CD4-positive, alpha-beta T cell treated with Interleukin-6 for 4 hours (primary cell): Measurements from ENCODE around the gene USP38.
"Not testable (repeated sequence)": the region's sequence is repeated elsewhere in the genome, so short reads cannot be mapped to it uniquely, and the experiment has no call there.

Experiments used
- DNase-seq: peaks from one replicate; pipeline ENCODE4 v3.0.0-alpha.2; 2020; ENCODE audit warnings: mixed read lengths

The USP38 gene, protein sequence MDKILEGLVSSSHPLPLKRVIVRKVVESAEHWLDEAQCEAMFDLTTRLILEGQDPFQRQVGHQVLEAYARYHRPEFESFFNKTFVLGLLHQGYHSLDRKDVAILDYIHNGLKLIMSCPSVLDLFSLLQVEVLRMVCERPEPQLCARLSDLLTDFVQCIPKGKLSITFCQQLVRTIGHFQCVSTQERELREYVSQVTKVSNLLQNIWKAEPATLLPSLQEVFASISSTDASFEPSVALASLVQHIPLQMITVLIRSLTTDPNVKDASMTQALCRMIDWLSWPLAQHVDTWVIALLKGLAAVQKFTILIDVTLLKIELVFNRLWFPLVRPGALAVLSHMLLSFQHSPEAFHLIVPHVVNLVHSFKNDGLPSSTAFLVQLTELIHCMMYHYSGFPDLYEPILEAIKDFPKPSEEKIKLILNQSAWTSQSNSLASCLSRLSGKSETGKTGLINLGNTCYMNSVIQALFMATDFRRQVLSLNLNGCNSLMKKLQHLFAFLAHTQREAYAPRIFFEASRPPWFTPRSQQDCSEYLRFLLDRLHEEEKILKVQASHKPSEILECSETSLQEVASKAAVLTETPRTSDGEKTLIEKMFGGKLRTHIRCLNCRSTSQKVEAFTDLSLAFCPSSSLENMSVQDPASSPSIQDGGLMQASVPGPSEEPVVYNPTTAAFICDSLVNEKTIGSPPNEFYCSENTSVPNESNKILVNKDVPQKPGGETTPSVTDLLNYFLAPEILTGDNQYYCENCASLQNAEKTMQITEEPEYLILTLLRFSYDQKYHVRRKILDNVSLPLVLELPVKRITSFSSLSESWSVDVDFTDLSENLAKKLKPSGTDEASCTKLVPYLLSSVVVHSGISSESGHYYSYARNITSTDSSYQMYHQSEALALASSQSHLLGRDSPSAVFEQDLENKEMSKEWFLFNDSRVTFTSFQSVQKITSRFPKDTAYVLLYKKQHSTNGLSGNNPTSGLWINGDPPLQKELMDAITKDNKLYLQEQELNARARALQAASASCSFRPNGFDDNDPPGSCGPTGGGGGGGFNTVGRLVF

DNA sequence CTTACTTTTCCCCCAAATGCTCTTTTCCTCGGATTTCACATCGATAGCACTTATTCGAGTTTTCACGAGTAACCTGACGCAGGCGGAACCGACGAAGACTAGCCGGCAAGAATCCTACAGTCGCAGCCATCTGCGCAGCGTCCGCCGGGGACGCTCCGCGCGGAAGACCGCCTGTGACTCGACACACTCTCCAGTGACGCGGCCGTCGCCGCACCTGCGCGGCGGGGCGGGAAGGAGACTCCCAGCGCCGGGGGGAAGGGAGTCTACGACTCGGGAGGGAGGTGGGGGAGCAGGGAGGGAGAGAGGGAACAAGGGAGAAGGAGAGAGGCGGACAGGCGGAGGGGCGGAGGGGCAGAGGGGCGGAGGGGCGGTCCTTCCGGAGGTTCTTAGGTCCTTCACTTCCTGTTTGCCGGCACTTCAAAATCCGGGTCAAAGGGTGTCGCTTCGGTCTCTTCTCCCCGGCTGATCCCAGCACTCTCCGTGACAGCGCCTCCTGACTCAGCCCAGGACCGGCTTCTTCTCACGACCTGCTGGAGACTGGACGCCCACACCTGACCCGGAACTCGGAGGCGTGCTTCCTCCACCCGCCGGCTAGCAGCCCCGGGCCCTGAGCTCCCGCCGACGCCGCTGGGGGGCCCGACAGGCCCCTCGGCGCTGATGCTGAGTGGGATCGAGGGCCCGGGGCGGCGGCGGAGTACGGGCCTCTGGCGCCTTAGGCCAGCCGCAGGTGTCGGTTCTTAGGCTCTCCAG, at the start of gene USP38:
Gene USP38 (plus strand): TSS at position 415 of the 750 bp plus-strand sequence. CDS start 534 bp downstream, outside the sequence.
- DNase-seq, result peak; percentile 89

DNA sequence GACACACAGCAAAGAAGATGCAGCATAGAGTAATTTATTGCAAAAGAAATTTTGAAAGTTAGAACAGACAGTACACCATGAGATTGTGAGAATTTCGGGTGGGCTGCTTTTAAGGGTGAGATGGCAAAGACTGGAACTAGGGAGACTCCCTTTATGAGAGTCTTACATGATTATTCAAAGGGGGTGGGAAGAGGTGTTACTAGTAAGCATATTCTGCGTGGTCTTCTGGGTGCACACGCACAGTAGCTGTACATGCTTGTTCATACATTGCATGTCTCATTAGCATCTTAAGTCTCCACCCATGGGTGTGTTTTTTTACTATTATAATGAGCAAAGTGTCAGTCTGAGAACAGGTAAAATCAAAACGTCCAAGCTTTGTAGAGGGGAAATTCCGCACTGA, 49.4 kb upstream of the USP38 start:
- no peak for DNase-seq

GRCh38 chr4:143140696-143141095, 44.0 kb upstream of the USP38 start:
- no peak for DNase-seq

GRCh38 chr4:143148521-143148920, 36.2 kb upstream of the USP38 start:
- no peak for DNase-seq

GRCh38 chr4:143156853-143157252, 27.9 kb upstream of the USP38 start:
- no peak for DNase-seq

- no peak for DNase-seq
These were observed 21.1 kb upstream of the USP38 start for GRCh38 chr4:143163614-143164013.

- not testable (repeated sequence) for DNase-seq
These were observed 18.0 kb upstream of the USP38 start for GRCh38 chr4:143166722-143167121.

GRCh38 chr4:143178923-143179322, 5.8 kb upstream of the USP38 start:
- no peak for DNase-seq

DNA sequence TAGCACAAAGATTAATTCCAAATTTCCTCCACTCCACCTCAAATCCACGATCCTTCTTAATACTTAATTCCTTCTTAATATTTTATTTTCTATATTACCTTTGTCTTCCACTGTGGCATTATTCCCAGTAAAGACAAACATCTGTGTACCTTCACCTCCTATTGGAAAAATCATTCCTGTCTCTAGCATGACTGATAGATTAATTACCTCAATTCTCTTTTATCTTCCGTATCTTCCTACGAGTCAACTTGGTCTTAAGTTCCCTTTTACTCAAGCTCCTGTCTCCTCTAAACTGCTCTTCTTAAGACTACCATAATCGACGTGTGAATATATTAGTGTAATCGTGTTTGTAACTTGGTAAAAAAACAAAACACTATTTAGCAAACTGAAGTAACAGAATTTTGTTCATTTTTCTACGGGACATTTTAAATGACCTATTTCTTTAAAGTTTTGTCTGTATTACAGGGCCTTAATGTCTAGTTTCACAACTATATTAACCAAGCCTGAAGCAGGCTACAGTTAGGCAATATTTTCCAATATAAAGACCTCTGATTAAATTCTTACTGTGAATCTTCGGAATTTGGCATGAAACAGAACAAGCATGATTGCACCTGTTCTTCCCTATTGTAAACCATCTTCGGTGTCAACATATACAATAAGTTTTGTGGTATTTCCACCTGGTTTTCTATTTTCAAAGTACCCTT, 1.1 kb upstream of the USP38 start:
- DNase-seq, result no peak

- DNase-seq, result no peak
These were observed 557 bp upstream of the USP38 start for GRCh38 chr4:143184217-143184502.

- DNase-seq, result no peak
These were observed 763 bp downstream of the USP38 start for GRCh38 chr4:143185253-143186107.

DNA sequence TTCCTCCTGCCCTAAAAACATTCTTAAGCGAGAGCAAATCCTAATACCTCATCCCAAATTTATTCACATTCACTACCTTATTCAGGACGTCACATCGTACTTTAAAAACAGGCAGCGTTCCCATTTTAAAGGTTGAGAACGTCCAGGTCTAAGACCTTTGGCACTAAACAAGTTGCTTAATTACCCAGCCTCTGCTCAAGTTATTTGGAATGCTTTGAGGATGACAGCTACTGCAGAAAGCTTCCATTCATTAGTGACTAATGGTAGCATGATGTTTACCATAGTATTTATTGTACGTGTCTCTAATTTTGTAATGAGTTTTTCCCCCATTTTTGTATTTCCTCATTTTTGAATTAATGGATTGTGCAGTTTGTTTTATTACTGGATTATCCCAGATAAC, 1.5 kb downstream of the USP38 start:
- no peak for DNase-seq

GRCh38 chr4:143186649-143187048, 1.9 kb downstream of the USP38 start:
- no peak for DNase-seq

GRCh38 chr4:143188136-143189088, 3.7 kb downstream of the USP38 start:
- no peak for DNase-seq

DNA sequence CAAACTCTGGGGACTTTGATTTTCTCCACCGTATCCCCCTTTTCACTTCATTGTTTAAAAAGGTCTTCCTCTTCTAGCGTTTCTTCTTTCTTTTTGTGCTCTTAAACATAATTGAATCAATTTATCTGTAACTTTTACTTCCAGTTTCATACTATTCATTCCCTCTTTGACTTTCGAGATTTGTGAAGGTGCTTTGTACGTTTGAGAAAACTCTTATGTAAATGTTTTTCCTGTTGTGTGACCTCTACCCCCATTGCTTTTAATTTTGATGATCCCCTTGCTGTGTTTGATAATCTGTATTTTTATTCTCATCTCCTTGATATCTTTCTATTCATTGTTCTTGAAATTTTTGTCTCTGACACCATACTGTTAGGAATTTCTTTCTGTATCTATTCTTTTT, 4.8 kb downstream of the USP38 start:
- no peak for DNase-seq

DNA sequence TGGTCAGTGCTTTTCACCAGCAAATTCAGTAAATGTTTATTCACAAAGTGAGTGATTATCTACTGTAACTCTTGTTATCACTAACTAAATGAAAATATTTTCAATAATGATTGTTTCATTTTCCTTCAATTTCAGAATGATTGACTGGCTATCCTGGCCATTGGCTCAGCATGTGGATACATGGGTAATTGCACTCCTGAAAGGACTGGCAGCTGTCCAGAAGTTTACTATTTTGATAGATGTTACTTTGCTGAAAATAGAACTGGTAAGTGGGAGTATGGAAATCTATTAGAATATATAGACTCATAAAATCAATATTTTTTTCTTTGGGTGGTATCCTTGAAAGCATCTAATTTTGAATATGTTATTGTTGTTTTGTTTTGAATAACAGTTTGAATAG, 10.9 kb downstream of the USP38 start:
- no peak for DNase-seq

DNA sequence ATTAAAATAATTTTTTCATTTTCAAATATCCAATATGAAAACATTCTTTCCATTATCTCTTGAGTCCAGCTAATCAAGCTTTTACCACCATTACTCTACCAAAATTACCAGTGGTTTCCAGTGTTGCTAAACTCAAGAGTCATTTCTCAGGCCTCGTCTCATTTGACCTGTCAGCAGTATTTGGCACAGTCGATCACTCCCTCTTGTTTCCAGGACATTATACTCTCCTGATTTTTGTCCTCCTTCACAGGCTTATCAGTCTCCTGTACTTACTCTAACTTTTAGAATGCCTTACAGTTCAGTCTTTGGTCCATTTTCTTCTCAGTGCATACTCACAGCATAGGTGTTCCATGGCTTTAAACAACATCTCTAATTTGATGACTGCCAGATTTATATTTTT, 11.6 kb downstream of the USP38 start:
- DNase-seq, result no peak

DNA sequence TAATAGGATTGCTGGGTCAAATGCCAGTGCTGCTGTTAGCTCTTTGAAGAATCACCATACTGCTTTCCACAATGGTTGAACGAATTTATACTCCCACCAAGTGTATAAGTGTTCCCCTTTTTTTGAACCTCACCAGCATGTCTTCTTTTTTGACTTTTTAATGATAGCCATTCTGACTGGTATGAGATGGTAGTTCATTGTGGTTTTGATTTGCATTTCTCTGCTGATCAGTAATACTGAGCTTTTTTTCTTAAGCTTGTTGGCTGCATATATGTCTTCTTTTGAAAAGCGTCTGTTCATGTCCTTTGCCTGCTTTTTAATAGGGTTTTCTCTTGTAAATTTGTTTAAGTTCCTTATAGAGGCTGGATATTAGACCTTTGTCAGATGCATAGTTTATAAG, 14.8 kb downstream of the USP38 start:
- DNase-seq, result no peak

DNA sequence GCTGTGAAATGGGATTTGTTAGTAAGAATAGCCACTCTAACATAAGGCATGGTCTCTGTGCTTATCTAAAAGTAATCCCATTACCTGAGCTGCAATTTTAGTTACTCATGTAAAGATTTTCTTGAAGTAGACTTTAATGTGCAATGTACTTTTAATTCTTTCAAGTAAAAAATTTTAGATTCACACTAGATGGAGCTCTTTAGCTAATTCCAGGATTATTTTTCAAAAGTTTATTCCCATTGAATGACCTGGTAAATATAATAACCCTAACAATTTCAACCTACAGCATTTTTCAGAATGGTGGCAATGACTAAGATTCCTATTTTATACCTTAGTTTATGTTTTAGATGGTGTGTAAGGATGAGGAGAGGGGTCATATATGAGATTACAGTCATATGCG, 18.1 kb downstream of the USP38 start:
- no peak for DNase-seq

DNA sequence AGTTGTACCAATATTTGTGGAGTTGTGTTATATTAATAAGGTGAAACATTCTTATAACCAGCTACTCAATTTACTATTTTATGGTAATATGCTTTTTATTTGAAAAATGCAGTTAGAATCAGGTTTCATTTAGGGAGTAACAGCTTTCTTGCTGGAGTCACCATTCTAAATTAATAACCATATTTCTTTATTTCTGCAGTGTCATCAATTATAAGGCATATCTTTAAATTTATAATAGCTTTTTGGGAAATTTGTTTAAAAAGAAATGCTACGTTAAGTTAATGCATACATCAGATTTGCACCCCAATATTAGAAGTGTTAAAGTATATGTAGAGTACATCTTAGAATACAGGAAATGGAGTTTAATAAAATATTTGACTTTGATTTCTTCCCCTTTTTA, 18.9 kb downstream of the USP38 start:
- DNase-seq, result no peak
